ENCODE measurements around the gene CINP.

DNA sequence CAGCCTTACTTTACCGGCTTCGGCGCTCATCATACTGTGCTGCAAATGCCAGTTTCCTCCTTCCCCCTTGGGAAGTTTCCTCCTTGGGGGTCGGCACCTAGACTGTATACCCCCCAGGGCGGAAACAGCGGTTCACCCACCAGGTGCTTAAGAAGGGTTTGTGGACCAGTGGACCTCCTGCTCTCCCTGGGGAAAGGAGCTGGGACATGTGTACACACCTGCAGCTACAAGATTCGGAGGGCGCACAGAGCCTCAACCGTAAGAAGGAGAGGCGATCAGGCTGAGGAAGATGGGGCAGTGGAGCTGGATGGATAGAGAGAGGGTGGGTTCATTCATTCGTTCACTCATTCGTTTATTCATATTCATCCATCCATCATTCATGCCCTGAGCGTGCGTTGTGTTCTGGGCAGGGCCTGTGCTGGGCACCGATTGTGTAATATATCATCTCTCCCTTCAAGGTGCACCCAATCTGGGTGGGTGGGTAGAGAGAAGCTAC, 43.9 kb downstream of the CINP start:
- TF ChIP-seq, protein P1, sequence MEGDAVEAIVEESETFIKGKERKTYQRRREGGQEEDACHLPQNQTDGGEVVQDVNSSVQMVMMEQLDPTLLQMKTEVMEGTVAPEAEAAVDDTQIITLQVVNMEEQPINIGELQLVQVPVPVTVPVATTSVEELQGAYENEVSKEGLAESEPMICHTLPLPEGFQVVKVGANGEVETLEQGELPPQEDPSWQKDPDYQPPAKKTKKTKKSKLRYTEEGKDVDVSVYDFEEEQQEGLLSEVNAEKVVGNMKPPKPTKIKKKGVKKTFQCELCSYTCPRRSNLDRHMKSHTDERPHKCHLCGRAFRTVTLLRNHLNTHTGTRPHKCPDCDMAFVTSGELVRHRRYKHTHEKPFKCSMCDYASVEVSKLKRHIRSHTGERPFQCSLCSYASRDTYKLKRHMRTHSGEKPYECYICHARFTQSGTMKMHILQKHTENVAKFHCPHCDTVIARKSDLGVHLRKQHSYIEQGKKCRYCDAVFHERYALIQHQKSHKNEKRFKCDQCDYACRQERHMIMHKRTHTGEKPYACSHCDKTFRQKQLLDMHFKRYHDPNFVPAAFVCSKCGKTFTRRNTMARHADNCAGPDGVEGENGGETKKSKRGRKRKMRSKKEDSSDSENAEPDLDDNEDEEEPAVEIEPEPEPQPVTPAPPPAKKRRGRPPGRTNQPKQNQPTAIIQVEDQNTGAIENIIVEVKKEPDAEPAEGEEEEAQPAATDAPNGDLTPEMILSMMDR (conservative IDR thresholded peaks at IDR 0.05; ENCODE audit: low read length) = no peak
- TF ChIP-seq EZH2phosphoT487 (IDR thresholded peaks at IDR 0.05; ENCODE audit: borderline replicate concordance) = no peak

Measured in Loucy (cell line).